ENCODE data around the gene CNTNAP5. TPM values are rescaled to one million over a fixed set of nuclear protein-coding genes. Genes with fewer than 3 reads are reported as not detected.
"Not testable (repeated sequence)": the region's sequence is repeated elsewhere in the genome, so short reads cannot be mapped to it uniquely, and the experiment has no call there.

CNTNAP5 gene
- total RNA-seq, 1 donor, result not detected

- no peak overlapping the region for H3K4me3 ChIP-seq (ENCODE audit: low read length)
- H3K27me3 ChIP-seq (ENCODE audit: insufficient read depth, low read length), result no peaks in the 10 kb centered on the region
- no peaks in the 10 kb centered on the region for H3K9me3 ChIP-seq (ENCODE audit: low read depth, low read length)
- no peaks in the 10 kb centered on the region for H3K4me1 ChIP-seq (ENCODE audit: insufficient read depth, low read length)
Observed at GRCh38 chr2:124327303-124327702, 302.2 kb downstream of the CNTNAP5 start.

DNA sequence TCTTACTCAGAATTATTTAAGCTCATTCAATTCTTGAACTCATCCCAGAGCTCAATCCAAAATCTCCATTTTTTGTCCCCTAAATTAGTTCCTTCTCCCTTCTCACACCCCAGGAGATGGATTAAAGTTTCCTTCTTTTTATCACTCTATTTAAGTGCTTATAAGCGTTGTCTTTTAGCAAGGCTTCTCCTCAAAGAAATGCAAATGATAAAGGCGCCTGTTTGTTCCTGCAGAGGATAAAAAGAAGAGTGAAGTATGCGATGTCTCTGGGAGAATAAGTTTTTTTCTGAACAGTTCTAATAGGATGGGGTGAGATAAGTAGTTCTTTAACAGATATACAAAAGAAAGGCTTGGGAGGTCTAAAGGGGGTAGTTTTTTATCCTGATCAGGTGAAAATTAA is 303.3 kb downstream of the CNTNAP5 start:
- H3K4me1 ChIP-seq (ENCODE audit: insufficient read depth, low read length), result no peaks in the 10 kb centered on the region
- H3K9me3 ChIP-seq (ENCODE audit: low read depth, low read length), result no peaks in the 10 kb centered on the region
- no peak overlapping the region for H3K4me3 ChIP-seq (ENCODE audit: low read length)
- H3K27me3 ChIP-seq (ENCODE audit: insufficient read depth, low read length), result no peaks in the 10 kb centered on the region

- no peak overlapping the region for H3K4me3 ChIP-seq (ENCODE audit: low read length)
- H3K27me3 ChIP-seq (ENCODE audit: insufficient read depth, low read length), result no peaks in the 10 kb centered on the region
- no peaks in the 10 kb centered on the region for H3K4me1 ChIP-seq (ENCODE audit: insufficient read depth, low read length)
- no peaks in the 10 kb centered on the region for H3K9me3 ChIP-seq (ENCODE audit: low read depth, low read length)
Observed at GRCh38 chr2:124333784-124334183, 308.7 kb downstream of the CNTNAP5 start.

DNA sequence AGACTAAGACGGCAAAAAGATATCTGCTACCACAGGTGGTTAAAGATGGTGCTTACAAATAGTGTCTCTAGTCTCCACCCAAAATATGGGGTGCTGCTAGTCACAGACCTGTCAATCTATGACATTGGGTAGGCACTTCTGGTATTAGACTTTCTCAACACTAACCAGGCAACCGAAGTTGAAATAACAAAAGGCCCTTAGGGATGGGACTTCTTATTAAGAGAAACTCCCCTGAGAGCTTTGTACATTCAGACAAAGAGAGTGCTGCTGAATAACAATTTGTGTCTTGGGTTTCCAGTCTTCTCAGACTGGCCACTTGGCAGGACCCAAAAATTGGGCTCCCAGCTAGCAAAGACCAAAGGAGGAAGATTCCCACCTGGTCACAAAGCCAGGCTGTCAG is 310.0 kb downstream of the CNTNAP5 start:
- H3K27me3 ChIP-seq (ENCODE audit: insufficient read depth, low read length), result no peaks in the 10 kb centered on the region
- H3K4me1 ChIP-seq (ENCODE audit: insufficient read depth, low read length), result no peaks in the 10 kb centered on the region
- H3K9me3 ChIP-seq (ENCODE audit: low read depth, low read length), result no peaks in the 10 kb centered on the region
- H3K4me3 ChIP-seq (ENCODE audit: low read length), result no peak overlapping the region

GRCh38 chr2:124339709-124340108 is 314.6 kb downstream of the CNTNAP5 start:
- no peaks in the 10 kb centered on the region for H3K9me3 ChIP-seq (ENCODE audit: low read depth, low read length)
- H3K27me3 ChIP-seq (ENCODE audit: insufficient read depth, low read length), result no peaks in the 10 kb centered on the region
- H3K4me1 ChIP-seq (ENCODE audit: insufficient read depth, low read length), result no peaks in the 10 kb centered on the region
- no peak overlapping the region for H3K4me3 ChIP-seq (ENCODE audit: low read length)

GRCh38 chr2:124343827-124344498 is 318.9 kb downstream of the CNTNAP5 start:
- no peaks in the 10 kb centered on the region for H3K9me3 ChIP-seq (ENCODE audit: low read depth, low read length)
- no peaks in the 10 kb centered on the region for H3K4me1 ChIP-seq (ENCODE audit: insufficient read depth, low read length)

DNA sequence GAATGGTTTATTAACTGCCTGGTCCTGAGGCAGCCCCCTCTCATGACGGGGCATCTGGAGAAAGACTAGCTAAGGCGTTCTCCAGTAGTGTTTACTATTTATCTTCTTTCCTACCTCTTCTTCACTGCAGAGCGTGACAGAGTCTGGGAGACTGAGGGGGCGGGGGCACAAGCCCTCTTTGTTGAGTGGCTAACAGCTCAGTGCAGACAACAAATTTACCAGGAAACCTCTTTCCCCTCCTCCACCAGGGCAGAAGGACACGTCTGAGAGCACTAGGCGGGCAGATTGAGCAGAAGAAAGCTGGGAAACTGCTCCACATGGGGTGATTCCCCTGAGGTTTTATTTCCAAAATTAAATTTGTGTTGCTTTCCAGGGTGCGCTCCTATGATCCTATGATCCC is 322.1 kb downstream of the CNTNAP5 start:
- H3K27me3 ChIP-seq (ENCODE audit: insufficient read depth, low read length), result no peaks in the 10 kb centered on the region
- no peaks in the 10 kb centered on the region for H3K9me3 ChIP-seq (ENCODE audit: low read depth, low read length)
- H3K4me1 ChIP-seq (ENCODE audit: insufficient read depth, low read length), result no peaks in the 10 kb centered on the region
- no peak overlapping the region for H3K4me3 ChIP-seq (ENCODE audit: low read length)

More at GRCh38 chr2:124343827-124344498, 318.9 kb downstream of the CNTNAP5 start:
- Histone ChIP-seq H3K27me3 (ENCODE audit: insufficient read depth, low read length) (no peaks in the 10 kb centered on the region), H3K4me3 (ENCODE audit: low read length) (no peak overlapping the region)

GRCh38 chr2:124353656-124354055 is 328.6 kb downstream of the CNTNAP5 start:
- no peak overlapping the region for H3K4me3 ChIP-seq (ENCODE audit: low read length)
- no peaks in the 10 kb centered on the region for H3K9me3 ChIP-seq (ENCODE audit: low read depth, low read length)
- H3K27me3 ChIP-seq (ENCODE audit: insufficient read depth, low read length), result no peaks in the 10 kb centered on the region
- no peaks in the 10 kb centered on the region for H3K4me1 ChIP-seq (ENCODE audit: insufficient read depth, low read length)

GRCh38 chr2:124354466-124354865 is 329.4 kb downstream of the CNTNAP5 start:
- Histone ChIP-seq H3K4me1 (ENCODE audit: insufficient read depth, low read length) (no peaks in the 10 kb centered on the region), H3K9me3 (ENCODE audit: low read depth, low read length) (no peaks in the 10 kb centered on the region), H3K4me3 (ENCODE audit: low read length) (no peak overlapping the region), H3K27me3 (ENCODE audit: insufficient read depth, low read length) (no peaks in the 10 kb centered on the region)

- H3K4me3 ChIP-seq (ENCODE audit: low read length), result not testable (repeated sequence)
Observed at GRCh38 chr2:124361966-124362365, 336.9 kb downstream of the CNTNAP5 start.

DNA sequence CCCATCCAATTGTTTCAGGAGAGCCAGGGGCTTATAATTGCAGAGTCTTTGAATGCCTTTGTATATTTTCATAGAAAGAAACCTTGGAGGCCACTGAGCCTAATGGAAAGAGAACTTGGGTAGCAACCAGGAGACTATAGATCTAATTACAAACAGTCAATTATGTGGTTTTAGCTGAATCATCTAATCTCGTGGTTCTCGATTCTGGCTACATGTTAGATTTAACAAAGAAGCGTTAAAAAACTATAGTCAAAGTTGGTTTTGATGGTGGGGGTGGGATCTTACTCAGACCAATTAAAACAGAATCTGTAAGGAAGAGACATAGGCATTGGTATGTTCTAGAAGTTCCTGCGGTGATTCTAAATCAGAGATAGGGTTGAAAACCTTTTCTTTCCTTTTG is 344.1 kb downstream of the CNTNAP5 start:
- Histone ChIP-seq H3K4me3 (ENCODE audit: low read length) (no peak overlapping the region), H3K27me3 (ENCODE audit: insufficient read depth, low read length) (no peaks in the 10 kb centered on the region)

More at GRCh38 chr2:124361966-124362365, 336.9 kb downstream of the CNTNAP5 start:
- not testable (repeated sequence) for H3K27me3 ChIP-seq (ENCODE audit: insufficient read depth, low read length); H3K9me3 ChIP-seq (ENCODE audit: low read depth, low read length); H3K4me1 ChIP-seq (ENCODE audit: insufficient read depth, low read length)

GRCh38 chr2:124380221-124380749 is 355.2 kb downstream of the CNTNAP5 start:
- H3K27me3 ChIP-seq (ENCODE audit: insufficient read depth, low read length), result no peaks in the 10 kb centered on the region
- no peak overlapping the region for H3K4me3 ChIP-seq (ENCODE audit: low read length)

More for the DNA sequence above, 344.1 kb downstream of the CNTNAP5 start:
- Histone ChIP-seq H3K4me1 (ENCODE audit: insufficient read depth, low read length) (no peaks in the 10 kb centered on the region), H3K9me3 (ENCODE audit: low read depth, low read length) (no peaks in the 10 kb centered on the region)

DNA sequence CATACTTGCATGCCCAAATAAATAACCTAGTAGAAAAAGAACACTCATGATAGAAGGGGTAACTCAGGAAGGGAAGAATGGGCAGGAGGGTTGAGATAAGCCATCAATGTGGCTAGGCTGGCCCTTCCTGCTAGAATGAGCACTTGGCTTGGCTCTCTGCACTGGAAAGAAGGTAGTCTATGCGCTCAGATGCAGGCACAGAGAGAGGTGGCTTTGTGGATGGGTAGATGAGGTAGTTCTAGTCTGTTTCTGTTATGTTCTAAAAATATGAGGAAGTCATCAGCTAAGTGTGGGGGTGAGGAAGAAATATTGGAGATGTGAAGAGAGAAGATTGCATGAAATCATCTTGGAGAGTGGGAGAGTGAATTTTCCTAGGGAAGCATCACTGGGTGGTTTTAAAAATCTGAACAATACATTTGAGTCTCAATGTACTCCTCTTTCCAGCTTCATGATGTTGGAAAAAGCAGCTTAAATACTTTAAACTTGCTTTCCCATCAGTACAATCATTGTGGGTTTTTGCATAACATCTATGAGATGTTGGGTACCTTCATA is 357.1 kb downstream of the CNTNAP5 start:
- Histone ChIP-seq H3K4me3 (ENCODE audit: low read length) (no peak overlapping the region), H3K4me1 (ENCODE audit: insufficient read depth, low read length) (no peaks in the 10 kb centered on the region), H3K27me3 (ENCODE audit: insufficient read depth, low read length) (no peaks in the 10 kb centered on the region), H3K9me3 (ENCODE audit: low read depth, low read length) (no peaks in the 10 kb centered on the region)

More at GRCh38 chr2:124380221-124380749, 355.2 kb downstream of the CNTNAP5 start:
- H3K9me3 ChIP-seq (ENCODE audit: low read depth, low read length), result no peaks in the 10 kb centered on the region
- H3K4me1 ChIP-seq (ENCODE audit: insufficient read depth, low read length), result no peaks in the 10 kb centered on the region

- no peaks in the 10 kb centered on the region for H3K27me3 ChIP-seq (ENCODE audit: insufficient read depth, low read length)
- no peaks in the 10 kb centered on the region for H3K4me1 ChIP-seq (ENCODE audit: insufficient read depth, low read length)
- H3K9me3 ChIP-seq (ENCODE audit: low read depth, low read length), result no peaks in the 10 kb centered on the region
- H3K4me3 ChIP-seq (ENCODE audit: low read length), result no peak overlapping the region
Observed at GRCh38 chr2:124395961-124396360, 370.9 kb downstream of the CNTNAP5 start.

DNA sequence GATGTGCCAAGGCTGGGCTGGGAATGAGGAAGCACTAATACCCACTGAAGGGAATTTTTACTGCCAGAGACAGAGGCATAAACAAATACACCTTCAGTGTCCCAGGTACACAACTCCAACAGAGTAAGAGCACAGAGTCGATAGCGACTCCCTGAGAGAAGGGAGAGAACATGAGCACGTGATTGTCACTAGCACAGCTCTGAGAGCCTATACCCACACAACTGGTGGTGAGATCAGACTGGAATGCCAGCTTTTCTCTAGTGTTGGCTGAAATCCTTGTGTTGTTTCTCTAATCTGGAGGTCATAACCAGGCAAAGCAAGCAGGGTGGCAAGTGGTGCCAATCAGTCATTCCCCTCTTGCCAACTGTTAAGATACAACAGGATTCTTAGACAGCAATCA is 377.2 kb downstream of the CNTNAP5 start:
- no peaks in the 10 kb centered on the region for H3K9me3 ChIP-seq (ENCODE audit: low read depth, low read length)
- no peaks in the 10 kb centered on the region for H3K27me3 ChIP-seq (ENCODE audit: insufficient read depth, low read length)
- no peaks in the 10 kb centered on the region for H3K4me1 ChIP-seq (ENCODE audit: insufficient read depth, low read length)
- no peak overlapping the region for H3K4me3 ChIP-seq (ENCODE audit: low read length)
